RWPE2 (cell line): ENCODE measurements around the gene XPNPEP2.

Experiments used
- ATAC-seq: fragments of 200-7000 bp; cut with Tn5 transposase; 3 replicates; pipeline ENCODE4 v1.9.1; 2021; ENCODE audit warnings: low read depth
- DNase-seq: peaks from one replicate; pipeline ENCODE4 v3.0.0-alpha.2; 2020; ENCODE audit warnings: low spot score
- H3K27ac ChIP-seq: fragments of 450-650 bp; 2 replicates; pipeline ENCODE4 v1.5.1; 2017; ENCODE audit warnings: mild to moderate bottlenecking; ENCODE audit not compliant: poor library complexity, severe bottlenecking
- H3K27me3 ChIP-seq: fragments of 250-450 bp; sonication (Bioruptor Pico); 2 replicates; pipeline ENCODE4 v1.5.1; 2021; ENCODE audit warnings: mild to moderate bottlenecking, moderate library complexity; ENCODE audit not compliant: insufficient read depth, poor library complexity, severe bottlenecking
- H3K36me3 ChIP-seq: fragments of 250-450 bp; sonication (Bioruptor Pico); 2 replicates; pipeline ENCODE4 v1.5.1; 2020; ENCODE audit warnings: low read depth, mild to moderate bottlenecking, moderate library complexity
- H3K4me1 ChIP-seq: fragments of 250-450 bp; sonication (Bioruptor Pico); 2 replicates; pipeline ENCODE4 v1.5.1; 2021; ENCODE audit warnings: mild to moderate bottlenecking, moderate library complexity; ENCODE audit not compliant: insufficient read depth, poor library complexity, severe bottlenecking
- H3K4me3 ChIP-seq: fragments of 250-450 bp; sonication (Bioruptor Pico); 2 replicates; pipeline ENCODE4 v1.5.1; 2021; ENCODE audit warnings: mild to moderate bottlenecking, moderate library complexity; ENCODE audit not compliant: severe bottlenecking
- H3K9me3 ChIP-seq: fragments of 250-450 bp; sonication (Bioruptor Pico); 2 replicates; pipeline ENCODE4 v1.5.1; 2021; ENCODE audit warnings: mild to moderate bottlenecking, moderate library complexity; ENCODE audit not compliant: severe bottlenecking
- TF ChIP-seq, protein P1 (sequence below): fragments of 450-650 bp; IDR thresholded peaks from one replicate; pipeline ENCODE4 v1.5.1; 2017; ENCODE audit warnings: mild to moderate bottlenecking, moderate library complexity; ENCODE audit not compliant: poor library complexity, severe bottlenecking

The XPNPEP2 gene

DNA sequence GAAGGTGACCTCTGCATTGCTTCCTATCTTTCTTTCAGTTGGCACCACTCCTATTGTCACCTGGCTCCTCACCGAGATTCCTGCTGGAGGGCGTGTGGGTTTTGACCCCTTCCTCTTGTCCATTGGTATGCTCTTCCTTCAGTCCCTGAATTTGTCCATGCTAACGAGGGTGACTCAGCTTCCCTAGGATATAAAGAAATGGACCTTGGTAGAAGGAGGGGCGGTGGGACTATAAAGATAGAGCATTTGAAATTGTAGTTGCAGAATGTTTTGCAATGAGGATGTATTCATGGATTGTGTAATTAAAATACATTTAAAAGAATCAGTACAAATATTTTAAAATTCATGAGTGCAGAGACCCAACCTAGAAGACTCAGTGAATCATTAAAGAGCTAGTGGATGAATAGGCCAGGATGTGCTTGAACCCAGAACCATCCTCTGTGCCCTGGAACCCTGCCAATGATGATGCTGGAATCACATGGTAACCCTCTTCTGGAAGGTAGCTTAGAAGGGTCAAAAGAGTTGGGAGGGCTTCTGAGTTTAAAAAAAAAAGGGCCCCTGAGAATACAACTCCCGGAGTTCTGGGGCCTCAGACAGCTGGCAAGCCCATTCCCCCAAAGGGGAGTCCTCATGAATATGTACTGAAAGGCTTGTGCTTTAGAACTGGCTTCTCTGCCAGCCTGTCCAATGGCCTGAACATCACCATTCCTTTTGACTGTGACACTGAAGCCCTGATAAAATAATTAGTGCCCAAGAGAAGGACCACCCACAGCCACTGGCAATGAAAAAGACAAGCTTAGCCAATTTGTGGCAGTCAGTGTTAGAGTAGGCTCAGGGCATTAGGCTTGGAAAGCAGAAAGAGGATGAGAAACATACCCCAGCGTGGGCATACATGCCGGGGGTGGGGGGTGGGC lies 8.0 kb downstream of the XPNPEP2 start:
- no peaks in the 10 kb centered on the region for H3K9me3 ChIP-seq
- no peaks in the 10 kb centered on the region for H3K4me1 ChIP-seq
- no peak overlapping the region for H3K4me3 ChIP-seq
- ATAC-seq, result 0 out of 3 replicates have a peak, but pooled peaks have one; percentile 19
- H3K36me3 ChIP-seq, result no peaks in the 10 kb centered on the region
- H3K27ac ChIP-seq, result no peak overlapping the region
- no peak for DNase-seq
- TF ChIP-seq, protein P1, sequence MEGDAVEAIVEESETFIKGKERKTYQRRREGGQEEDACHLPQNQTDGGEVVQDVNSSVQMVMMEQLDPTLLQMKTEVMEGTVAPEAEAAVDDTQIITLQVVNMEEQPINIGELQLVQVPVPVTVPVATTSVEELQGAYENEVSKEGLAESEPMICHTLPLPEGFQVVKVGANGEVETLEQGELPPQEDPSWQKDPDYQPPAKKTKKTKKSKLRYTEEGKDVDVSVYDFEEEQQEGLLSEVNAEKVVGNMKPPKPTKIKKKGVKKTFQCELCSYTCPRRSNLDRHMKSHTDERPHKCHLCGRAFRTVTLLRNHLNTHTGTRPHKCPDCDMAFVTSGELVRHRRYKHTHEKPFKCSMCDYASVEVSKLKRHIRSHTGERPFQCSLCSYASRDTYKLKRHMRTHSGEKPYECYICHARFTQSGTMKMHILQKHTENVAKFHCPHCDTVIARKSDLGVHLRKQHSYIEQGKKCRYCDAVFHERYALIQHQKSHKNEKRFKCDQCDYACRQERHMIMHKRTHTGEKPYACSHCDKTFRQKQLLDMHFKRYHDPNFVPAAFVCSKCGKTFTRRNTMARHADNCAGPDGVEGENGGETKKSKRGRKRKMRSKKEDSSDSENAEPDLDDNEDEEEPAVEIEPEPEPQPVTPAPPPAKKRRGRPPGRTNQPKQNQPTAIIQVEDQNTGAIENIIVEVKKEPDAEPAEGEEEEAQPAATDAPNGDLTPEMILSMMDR, result no peak
- no peaks in the 10 kb centered on the region for H3K27me3 ChIP-seq

DNA sequence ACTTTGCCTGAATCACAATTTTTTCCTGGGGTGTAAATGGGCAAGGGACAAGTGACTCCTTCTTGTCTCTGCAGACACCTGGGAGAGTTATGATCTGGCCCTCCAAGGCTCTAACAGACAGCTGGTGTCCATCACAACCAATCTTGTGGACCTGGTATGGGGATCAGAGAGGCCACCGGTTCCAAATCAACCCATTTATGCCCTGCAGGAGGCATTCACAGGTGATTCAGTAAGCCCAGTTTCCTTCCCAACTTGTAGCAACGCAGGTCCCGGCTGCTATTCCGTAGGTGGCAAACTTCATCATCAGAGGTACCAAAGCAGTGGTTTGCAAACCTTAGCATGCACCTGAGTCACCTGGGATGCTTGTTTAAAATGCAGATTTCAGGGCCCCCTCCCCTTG lies 8.8 kb downstream of the XPNPEP2 start:
- Histone ChIP-seq H3K27ac (no peak overlapping the region), H3K4me1 (no peaks in the 10 kb centered on the region), H3K27me3 (no peaks in the 10 kb centered on the region), H3K4me3 (no peak overlapping the region), H3K36me3 (no peaks in the 10 kb centered on the region), H3K9me3 (no peaks in the 10 kb centered on the region)
- DNase-seq (no peak), ATAC-seq (no peak)
- TF ChIP-seq, protein P1, result no peak

DNA sequence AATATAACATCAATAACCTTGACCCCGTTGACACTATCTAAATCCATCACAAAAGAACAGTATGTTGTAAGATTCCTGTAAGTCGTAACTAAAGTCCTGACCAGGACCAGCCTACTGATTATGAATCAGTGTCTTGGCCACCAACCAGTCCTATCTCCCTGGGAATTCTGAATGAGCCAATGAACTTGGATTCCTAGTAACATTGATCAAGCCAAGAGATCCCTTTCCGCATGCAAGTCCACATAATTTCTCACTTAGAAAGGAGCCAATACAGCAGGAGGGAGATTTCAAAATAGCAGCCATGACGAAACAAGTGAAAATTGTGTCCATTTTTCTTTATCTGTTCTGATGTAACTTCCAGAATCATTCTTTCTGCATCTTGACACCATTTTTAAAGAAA lies 9.5 kb downstream of the XPNPEP2 start:
- H3K9me3 ChIP-seq, result no peaks in the 10 kb centered on the region
- H3K36me3 ChIP-seq, result no peaks in the 10 kb centered on the region
- H3K27me3 ChIP-seq, result no peaks in the 10 kb centered on the region
- TF ChIP-seq, protein P1, result no peak
- no peak overlapping the region for H3K4me3 ChIP-seq
- H3K4me1 ChIP-seq, result no peaks in the 10 kb centered on the region
- no peak overlapping the region for H3K27ac ChIP-seq
- ATAC-seq (0 out of 3 replicates have a peak, but pooled peaks have one; percentile 17), DNase-seq (no peak)

DNA sequence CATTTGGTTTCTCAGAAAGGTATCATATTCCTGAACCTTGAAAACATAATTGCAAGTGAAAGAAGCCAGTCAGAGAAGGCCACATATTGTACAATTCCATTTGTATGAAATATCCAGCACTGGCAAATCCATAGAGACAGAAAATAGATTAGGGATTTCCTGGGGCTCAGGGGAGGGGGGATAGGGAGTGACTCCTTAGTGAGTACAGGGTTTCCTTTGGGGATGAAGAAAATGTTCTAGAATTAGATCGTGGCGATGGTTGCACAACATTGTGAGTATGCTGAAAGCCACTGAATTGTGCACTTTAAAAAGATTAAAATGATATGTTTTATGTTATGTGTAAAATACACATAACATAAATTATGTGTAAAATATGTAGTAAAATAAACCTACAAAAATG lies 10.3 kb downstream of the XPNPEP2 start:
- Histone ChIP-seq H3K4me3 (no peak overlapping the region), H3K4me1 (no peaks in the 10 kb centered on the region), H3K27me3 (no peaks in the 10 kb centered on the region), H3K27ac (no peak overlapping the region), H3K36me3 (no peaks in the 10 kb centered on the region), H3K9me3 (no peaks in the 10 kb centered on the region)
- TF ChIP-seq, protein P1, result no peak
- ATAC-seq (no peak), DNase-seq (no peak)

DNA sequence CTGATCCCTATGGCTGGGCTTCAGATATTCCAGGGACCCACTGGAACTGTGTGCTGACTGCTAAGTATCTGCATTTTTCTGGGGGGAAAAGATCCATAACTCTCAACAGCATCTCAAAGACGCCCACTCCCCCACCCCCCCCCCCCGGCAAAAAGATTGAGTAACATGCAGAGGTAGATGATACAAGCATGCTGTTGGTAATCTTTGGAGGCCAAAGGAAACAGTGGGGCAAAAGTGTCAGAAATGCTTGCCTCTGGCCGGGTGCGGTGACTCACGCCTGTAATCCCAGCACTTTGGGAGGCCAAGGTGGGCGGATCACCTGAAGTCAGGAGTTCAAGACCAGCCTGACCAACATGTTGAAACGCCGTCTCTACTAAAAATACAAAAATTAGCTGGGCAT lies 12.2 kb downstream of the XPNPEP2 start:
- DNase-seq (no peak), ATAC-seq (no peak)
- H3K27me3 ChIP-seq, result no peaks in the 10 kb centered on the region
- H3K4me1 ChIP-seq, result no peaks in the 10 kb centered on the region
- no peaks in the 10 kb centered on the region for H3K36me3 ChIP-seq
- no peaks in the 10 kb centered on the region for H3K9me3 ChIP-seq
- no peak overlapping the region for H3K27ac ChIP-seq
- no peak overlapping the region for H3K4me3 ChIP-seq
- TF ChIP-seq, protein P1, result no peak
